ENCODE data around the gene DOCK11.
"Not testable (repeated sequence)": the region's sequence is repeated elsewhere in the genome, so short reads cannot be mapped to it uniquely, and the experiment has no call there.

Gene DOCK11

DNA sequence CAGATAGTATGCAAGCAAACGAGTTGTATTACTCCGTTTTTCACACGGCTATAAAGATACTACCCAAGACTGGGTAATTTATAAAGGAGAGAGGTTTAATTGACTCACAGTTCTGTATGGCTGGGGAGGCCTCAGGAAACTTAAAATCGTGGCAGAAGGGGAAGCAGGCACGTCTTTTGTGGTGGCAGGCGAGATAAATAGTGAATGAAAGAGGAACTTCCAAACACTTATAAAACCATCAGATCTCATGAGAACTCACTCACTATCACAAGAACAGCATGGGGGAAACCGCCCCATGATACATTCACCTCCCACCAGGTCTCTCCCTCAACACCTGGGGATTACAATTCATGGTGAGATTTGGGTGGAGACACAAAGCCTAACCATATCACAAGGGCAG lies 90.6 kb downstream of the DOCK11 start:
- not testable (repeated sequence) for H3K4me3 Mint-ChIP-seq; H3K9me3 Mint-ChIP-seq; DNase-seq; H3K4me1 Mint-ChIP-seq (ENCODE audit: low read depth); H3K27me3 Mint-ChIP-seq
- peak overlapping the region; percentile 20 for H3K27ac Mint-ChIP-seq
- H3K36me3 Mint-ChIP-seq (ENCODE audit: low read depth), result peaks cover 67% of the 10 kb centered on the region

DNA sequence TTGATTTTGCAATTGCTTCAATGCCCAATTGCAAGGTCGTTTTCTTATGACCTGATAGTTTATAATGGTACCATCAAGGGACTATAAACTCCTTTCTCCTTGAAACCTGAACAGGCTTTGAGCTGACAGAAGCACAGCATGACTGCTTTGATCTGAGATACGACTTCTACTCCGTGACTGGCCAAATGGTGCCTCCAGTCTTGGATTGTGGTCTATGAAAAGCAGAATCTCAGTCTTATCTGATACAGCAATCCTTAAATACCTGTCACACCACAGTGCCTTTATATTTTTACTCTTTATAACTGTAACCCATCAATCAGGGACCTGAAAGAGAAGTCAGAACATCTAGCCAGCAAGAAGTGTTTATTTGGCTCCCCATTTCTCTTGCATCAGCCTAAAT lies 93.1 kb downstream of the DOCK11 start:
- peaks cover 69% of the 10 kb centered on the region for H3K36me3 Mint-ChIP-seq (ENCODE audit: low read depth)

DNA sequence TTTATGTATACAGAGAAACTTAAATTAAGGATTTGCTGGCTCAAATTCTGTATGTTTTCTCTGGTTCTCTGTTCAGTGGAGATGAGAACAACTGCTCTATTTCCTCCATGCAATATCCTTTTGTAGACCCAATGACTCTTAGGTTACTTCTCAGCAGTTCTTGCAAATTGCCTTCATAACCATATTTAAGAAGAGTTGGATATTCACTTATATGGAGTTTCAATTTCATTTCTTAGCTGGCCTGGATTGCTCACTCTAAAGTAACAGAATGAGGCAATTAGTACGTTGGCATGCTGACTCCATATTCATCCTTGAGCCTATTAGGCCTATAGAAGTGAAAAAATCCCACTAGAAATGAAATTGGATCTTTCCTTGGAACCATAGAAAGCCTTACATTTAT lies 93.6 kb downstream of the DOCK11 start:
- Mint-ChIP-seq H3K4me1 (ENCODE audit: low read depth) (peaks cover 8% of the 10 kb centered on the region), H3K36me3 (ENCODE audit: low read depth) (peaks cover 69% of the 10 kb centered on the region), H3K9me3 (no peaks in the 10 kb centered on the region), H3K27ac (peak overlapping the region; percentile 50), H3K27me3 (no peaks in the 10 kb centered on the region), H3K4me3 (no peak overlapping the region)
- DNase-seq, result no peak

More for the DNA sequence above, 93.1 kb downstream of the DOCK11 start:
- no peak for DNase-seq
- Mint-ChIP-seq H3K4me3 (no peak overlapping the region), H3K27me3 (no peaks in the 10 kb centered on the region), H3K4me1 (ENCODE audit: low read depth) (peaks cover 8% of the 10 kb centered on the region), H3K9me3 (no peaks in the 10 kb centered on the region), H3K27ac (peak overlapping the region; percentile 50)

DNA sequence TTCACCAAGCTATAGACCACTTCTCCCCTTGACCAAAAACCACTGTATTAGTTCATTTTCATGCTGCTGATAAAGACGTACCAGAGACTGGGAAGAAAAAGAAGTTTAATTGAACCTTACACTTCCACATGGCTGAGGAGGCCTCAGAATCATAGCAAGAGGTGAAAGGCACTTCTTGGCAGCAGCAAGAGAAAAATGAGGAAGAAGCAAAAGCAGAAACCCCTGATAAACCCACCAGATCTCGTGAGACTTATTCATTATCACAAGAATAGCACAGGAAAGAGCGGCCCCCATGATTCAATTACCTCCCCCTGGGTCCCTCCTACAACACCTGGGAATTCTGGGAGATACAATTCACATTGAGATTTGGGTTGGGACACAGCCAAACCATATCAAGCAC lies 97.8 kb downstream of the DOCK11 start:
- H3K36me3 Mint-ChIP-seq (ENCODE audit: low read depth), result peaks cover 61% of the 10 kb centered on the region
- peaks cover 8% of the 10 kb centered on the region for H3K4me1 Mint-ChIP-seq (ENCODE audit: low read depth)
- no peak overlapping the region for H3K4me3 Mint-ChIP-seq
- H3K27ac Mint-ChIP-seq, result peak overlapping the region; percentile 18
- H3K9me3 Mint-ChIP-seq, result no peaks in the 10 kb centered on the region
- H3K27me3 Mint-ChIP-seq, result peaks cover 5% of the 10 kb centered on the region
- DNase-seq, result no peak

DNA sequence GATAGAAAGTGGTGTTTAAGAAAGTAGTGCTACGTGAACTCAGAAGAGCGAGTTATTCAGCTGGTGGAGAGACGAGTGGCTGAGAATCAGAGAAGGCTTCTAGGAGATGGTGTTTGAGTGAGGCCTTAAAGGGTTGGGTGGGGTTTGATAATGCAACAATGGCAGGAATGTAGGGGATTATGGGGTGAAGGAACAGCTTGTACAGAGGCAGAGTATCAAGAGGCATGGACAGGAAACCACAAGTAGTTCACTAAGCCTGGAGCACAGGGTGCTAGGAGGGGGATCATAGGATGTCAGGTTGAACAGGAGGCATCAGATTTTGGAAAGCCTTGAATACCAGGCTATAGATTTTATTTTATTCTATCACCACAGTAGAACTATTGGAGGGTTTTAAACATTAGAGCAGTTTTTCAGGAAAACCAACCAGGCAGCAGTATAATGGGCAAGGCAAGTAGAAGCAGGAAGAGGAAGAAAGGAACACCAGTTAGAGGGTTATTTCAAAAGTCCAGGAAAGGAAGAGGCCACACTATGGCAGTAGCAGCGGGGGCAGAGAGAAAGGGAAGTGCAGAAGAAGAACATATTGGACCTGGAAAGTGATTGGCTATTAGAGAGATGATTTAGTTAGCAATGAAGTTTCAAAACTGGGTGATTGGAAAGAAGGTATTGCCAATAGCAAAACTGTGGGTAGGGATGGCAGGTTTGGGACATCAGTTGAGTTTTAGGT lies 99.2 kb downstream of the DOCK11 start:
- peaks cover 58% of the 10 kb centered on the region for H3K36me3 Mint-ChIP-seq (ENCODE audit: low read depth)
- H3K27me3 Mint-ChIP-seq, result peaks cover 5% of the 10 kb centered on the region
- H3K4me3 Mint-ChIP-seq, result no peak overlapping the region
- no peak for DNase-seq
- H3K4me1 Mint-ChIP-seq (ENCODE audit: low read depth), result peaks cover 8% of the 10 kb centered on the region
- no peaks in the 10 kb centered on the region for H3K9me3 Mint-ChIP-seq
- H3K27ac Mint-ChIP-seq, result peak overlapping the region; percentile 78

DNA sequence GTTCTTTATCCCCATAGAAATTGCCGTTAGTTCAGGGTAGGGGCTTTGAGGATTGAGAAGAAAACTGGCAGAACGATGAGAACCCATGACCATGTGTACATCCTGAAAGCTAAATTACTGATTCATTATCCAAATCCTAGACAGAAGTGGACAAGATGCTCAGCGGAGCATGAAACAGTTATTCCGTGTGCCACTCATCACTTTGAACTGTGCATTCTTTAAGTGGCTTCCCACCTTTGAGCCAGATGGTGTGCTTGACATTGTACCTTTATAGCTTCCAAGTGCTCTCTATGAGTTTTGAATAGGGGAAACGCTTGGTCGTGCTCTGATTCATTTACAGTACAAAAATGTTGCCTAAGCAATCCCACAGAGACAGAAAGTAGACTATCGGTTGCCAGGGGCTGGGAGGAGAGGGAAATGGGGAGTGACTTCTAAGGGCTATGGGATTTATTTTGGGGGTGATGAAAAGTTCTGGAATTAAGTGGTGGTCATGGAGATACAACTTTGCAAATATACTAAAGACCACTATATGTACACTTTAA lies 100.0 kb downstream of the DOCK11 start:
- Mint-ChIP-seq H3K36me3 (ENCODE audit: low read depth) (peaks cover 52% of the 10 kb centered on the region), H3K27ac (peak overlapping the region; percentile 78), H3K9me3 (no peaks in the 10 kb centered on the region), H3K4me3 (no peak overlapping the region), H3K27me3 (peaks cover 6% of the 10 kb centered on the region), H3K4me1 (ENCODE audit: low read depth) (peaks cover 8% of the 10 kb centered on the region)
- no peak for DNase-seq

DNA sequence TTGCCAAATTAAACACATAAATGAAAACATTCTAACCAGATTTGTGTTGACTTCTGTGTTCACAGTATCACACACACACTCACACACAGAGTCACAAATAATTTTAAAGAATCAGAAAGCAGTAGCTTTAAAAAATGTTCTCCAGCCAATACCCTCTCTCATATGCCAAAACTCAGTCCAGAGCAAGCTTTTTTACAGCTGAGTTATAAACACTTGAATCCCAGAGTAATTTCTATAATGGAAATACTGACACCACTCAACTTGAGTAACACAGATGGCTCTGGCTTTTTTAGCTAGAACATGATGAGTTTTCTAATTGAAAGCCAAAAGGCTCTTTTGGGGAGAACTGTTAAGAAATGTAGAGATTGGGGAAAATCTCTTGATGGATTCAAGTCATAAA lies 100.8 kb downstream of the DOCK11 start:
- DNase-seq, result no peak
- Mint-ChIP-seq H3K27me3 (peaks cover 9% of the 10 kb centered on the region), H3K9me3 (no peaks in the 10 kb centered on the region), H3K36me3 (ENCODE audit: low read depth) (peaks cover 45% of the 10 kb centered on the region), H3K27ac (peak overlapping the region; percentile 74), H3K4me3 (no peak overlapping the region), H3K4me1 (ENCODE audit: low read depth) (peaks cover 8% of the 10 kb centered on the region)

DNA sequence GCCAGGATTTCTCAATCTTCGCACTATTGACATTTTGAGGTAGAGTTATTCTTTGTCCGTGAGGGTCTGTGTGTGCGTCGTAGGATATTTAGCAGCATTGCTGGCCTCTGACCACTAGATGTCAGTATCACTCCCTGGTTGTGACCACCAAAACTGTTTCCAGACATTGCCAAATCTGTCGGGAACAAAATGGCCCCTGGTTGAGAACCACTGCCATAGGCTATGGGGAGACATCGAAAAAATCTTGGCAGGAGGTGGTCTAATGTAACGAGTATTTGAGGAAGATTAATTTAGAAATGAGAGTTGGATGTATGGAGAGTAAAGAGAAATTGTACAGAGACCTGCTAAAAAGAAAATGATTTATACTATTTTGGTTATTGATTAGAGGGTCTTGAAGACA lies 108.4 kb downstream of the DOCK11 start:
- H3K36me3 Mint-ChIP-seq (ENCODE audit: low read depth), result peaks cover 37% of the 10 kb centered on the region
- no peak overlapping the region for H3K4me3 Mint-ChIP-seq
- no peaks in the 10 kb centered on the region for H3K9me3 Mint-ChIP-seq
- DNase-seq, result peak; percentile 40
- peak overlapping the region; percentile 63 for H3K27ac Mint-ChIP-seq
- peaks cover 23% of the 10 kb centered on the region for H3K4me1 Mint-ChIP-seq (ENCODE audit: low read depth)
- peaks cover 7% of the 10 kb centered on the region for H3K27me3 Mint-ChIP-seq

DNA sequence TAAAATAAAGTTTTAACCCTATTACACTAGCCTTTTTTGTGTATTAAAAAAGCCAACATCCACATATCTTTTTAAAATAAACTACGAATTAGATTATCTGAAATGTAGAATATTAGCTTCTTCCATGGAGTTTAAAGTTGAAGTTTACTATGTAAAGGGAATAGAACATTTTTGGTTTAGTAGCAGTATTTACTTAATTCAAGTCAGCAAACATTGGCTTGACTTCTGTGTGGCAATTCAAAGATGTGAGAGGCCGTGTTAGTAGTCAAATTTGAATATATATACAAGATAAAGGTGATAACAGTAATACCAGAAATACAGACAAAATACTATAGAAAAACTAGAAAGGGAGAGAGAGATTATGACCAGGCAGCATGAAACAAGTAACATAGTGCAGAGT lies 116.7 kb downstream of the DOCK11 start:
- no peak overlapping the region for H3K27ac Mint-ChIP-seq
- H3K9me3 Mint-ChIP-seq, result no peaks in the 10 kb centered on the region
- peaks cover 78% of the 10 kb centered on the region for H3K36me3 Mint-ChIP-seq (ENCODE audit: low read depth)
- no peaks in the 10 kb centered on the region for H3K4me1 Mint-ChIP-seq (ENCODE audit: low read depth)
- no peak for DNase-seq
- H3K4me3 Mint-ChIP-seq, result no peak overlapping the region
- peaks cover 13% of the 10 kb centered on the region for H3K27me3 Mint-ChIP-seq

DNA sequence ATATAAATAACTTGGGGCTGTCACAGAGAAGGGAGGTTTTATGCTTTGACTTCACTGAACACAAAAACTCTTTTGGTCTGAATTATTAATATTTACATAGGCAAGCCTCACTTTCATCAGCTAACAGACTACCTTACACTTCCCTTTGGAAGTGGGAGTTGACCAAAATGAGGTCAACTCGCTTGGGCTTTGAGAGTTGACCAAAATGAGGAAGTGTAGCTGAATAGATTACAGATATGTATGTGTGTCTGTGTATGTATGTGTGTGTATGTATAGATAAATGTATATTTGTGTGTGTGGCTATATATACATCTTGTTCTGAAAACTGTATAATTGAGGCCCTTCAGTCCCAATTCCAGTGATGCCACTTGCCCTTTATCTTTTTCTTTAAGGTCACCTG lies 118.5 kb downstream of the DOCK11 start:
- Mint-ChIP-seq H3K4me3 (no peak overlapping the region), H3K27ac (no peak overlapping the region), H3K9me3 (no peaks in the 10 kb centered on the region), H3K27me3 (peaks cover 10% of the 10 kb centered on the region), H3K36me3 (ENCODE audit: low read depth) (peaks cover 66% of the 10 kb centered on the region), H3K4me1 (ENCODE audit: low read depth) (no peaks in the 10 kb centered on the region)
- no peak for DNase-seq

DNA sequence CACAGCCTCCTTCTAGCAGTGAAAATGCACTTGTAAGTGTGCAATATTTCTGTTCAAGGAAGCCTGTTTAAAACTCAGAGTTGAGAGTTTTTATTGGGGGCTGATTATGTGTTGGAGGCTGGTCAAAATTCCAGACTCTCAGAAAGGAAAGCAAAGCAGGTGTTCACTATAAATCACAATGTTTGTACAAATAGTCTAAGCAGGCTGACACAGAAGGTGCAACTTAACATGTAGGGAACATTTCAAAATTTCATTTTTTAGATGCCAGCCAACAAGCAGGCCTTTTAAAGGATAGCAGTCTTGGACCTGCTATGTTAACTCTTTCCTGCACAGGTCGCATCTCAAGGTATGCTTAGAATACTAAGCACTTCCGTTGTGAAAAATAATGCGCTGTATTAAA lies 119.5 kb downstream of the DOCK11 start:
- H3K36me3 Mint-ChIP-seq (ENCODE audit: low read depth), result peaks cover 59% of the 10 kb centered on the region
- H3K9me3 Mint-ChIP-seq, result no peaks in the 10 kb centered on the region
- H3K4me1 Mint-ChIP-seq (ENCODE audit: low read depth), result no peaks in the 10 kb centered on the region
- no peak overlapping the region for H3K27ac Mint-ChIP-seq
- DNase-seq, result no peak
- H3K27me3 Mint-ChIP-seq, result peaks cover 10% of the 10 kb centered on the region
- no peak overlapping the region for H3K4me3 Mint-ChIP-seq

DNA sequence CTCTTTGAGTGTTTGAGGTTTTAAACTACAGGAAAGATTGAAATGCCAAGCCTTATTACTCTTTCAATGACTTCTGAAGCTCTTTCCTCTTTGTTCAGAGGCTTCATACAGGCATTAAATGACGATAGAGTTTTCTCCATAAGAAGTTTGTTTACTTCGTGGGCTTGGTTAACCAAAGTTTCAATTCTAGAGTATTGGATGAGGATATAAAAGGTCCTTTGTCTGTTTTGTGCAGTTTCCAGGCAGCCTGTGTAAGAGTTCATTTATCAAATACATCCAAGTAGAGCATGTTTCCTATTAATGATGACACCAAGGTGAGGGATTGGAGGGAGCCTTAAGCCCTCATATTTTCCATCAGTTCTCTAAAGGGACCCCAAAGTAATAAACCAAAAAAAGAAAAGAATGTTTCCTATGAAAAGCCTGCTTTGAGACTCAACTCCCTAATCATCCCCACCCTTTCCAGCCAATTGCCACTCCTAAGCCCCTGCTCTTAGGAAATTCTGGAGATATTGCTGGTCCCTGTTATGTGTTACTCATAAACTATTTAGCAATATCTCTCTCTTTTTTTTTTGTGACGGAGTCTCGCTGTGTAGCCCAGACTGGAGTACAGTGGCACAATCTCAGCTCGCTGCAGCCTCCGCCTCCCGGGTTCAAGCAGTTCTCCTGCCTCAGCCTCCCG lies 125.6 kb downstream of the DOCK11 start:
- Mint-ChIP-seq H3K36me3 (ENCODE audit: low read depth) (peaks cover 36% of the 10 kb centered on the region), H3K9me3 (no peaks in the 10 kb centered on the region), H3K4me3 (no peak overlapping the region), H3K27ac (peak overlapping the region; percentile 39), H3K27me3 (no peaks in the 10 kb centered on the region), H3K4me1 (ENCODE audit: low read depth) (peaks cover 3% of the 10 kb centered on the region)
- DNase-seq, result no peak

DNA sequence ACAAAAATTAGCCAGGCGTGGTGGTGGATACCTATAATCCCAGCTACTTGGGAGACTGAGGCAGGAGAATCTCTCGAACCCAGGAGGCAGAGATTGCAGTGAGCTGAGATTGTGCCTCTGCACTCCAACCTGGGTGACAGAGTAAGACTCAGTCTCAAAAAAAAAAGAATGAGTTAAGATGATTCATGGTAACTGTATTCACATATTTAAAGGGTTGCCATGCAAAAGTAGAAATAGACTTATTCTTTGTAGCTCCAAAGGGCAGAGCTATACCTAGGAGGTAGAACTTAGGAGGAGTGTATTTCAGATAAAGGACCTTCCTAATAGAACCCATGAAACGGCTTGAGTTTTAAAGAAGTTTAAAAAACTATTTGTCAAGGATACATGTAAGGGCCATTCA lies 127.4 kb downstream of the DOCK11 start:
- DNase-seq, result no peak
- Mint-ChIP-seq H3K9me3 (no peaks in the 10 kb centered on the region), H3K27ac (no peak overlapping the region), H3K36me3 (ENCODE audit: low read depth) (peaks cover 40% of the 10 kb centered on the region), H3K4me1 (ENCODE audit: low read depth) (peaks cover 3% of the 10 kb centered on the region), H3K4me3 (no peak overlapping the region), H3K27me3 (peaks cover 4% of the 10 kb centered on the region)

DNA sequence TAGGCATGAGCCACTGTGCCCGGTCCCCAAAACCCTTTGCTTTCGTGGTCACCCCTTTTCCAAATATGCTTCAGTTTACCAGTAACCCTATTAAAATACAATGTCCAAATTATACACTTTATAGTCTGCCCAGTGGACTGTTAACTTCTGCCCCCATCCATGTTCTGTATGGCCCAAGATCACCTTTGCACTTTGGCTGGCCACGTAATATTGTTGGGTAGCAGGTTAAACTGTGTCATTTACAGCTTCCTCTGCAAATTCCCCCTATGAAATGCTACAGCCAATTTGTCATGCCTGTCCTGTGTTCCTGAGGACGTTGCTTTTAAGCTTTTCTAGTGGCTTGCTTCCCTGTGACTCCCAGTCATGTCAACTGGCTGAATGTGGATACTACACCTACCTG lies 130.7 kb downstream of the DOCK11 start:
- no peaks in the 10 kb centered on the region for H3K9me3 Mint-ChIP-seq
- H3K36me3 Mint-ChIP-seq (ENCODE audit: low read depth), result peaks cover 52% of the 10 kb centered on the region
- H3K27ac Mint-ChIP-seq, result no peak overlapping the region

DNA sequence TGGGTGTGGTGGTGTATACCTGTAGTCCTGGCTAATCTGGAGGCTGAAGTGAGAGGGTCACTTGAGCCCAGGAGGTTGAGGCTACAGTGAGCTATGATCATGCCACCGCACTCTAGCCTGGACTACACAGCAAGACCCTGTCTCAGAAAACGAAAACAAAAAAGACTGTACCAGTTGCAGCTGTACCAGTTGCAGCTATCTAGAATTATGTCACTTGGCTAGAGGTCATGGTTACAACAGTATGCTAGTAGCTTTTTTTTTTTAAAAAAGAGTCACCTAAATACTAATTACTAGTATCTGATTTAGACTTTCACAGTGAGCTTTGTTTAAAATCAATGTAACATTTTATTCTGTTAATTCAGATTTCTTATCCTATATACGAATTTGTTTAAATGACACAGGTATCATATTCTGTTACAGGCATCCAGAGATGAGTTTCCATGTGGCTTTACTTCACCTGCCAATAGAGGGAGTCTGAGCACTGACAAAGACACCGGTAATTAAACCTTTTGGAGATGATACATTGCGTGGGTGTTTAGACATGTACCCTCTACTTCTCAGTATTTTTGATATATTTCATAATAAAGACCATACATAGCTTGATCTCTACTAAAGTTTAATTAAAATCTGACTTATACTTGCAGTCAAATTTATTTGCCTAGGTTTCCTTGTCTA lies 131.6 kb downstream of the DOCK11 start:
- no peak overlapping the region for H3K27ac Mint-ChIP-seq
- H3K4me3 Mint-ChIP-seq, result no peak overlapping the region
- H3K27me3 Mint-ChIP-seq, result peaks cover 12% of the 10 kb centered on the region
- H3K4me1 Mint-ChIP-seq (ENCODE audit: low read depth), result peaks cover 3% of the 10 kb centered on the region
- no peaks in the 10 kb centered on the region for H3K9me3 Mint-ChIP-seq
- H3K36me3 Mint-ChIP-seq (ENCODE audit: low read depth), result peaks cover 54% of the 10 kb centered on the region
- no peak for DNase-seq

More for the DNA sequence above, 130.7 kb downstream of the DOCK11 start:
- no peak overlapping the region for H3K4me3 Mint-ChIP-seq
- H3K4me1 Mint-ChIP-seq (ENCODE audit: low read depth), result peaks cover 3% of the 10 kb centered on the region
- peaks cover 11% of the 10 kb centered on the region for H3K27me3 Mint-ChIP-seq
- no peak for DNase-seq

Measured in activated T-cell treated with anti-CD3 and anti-CD28 coated beads, Interleukin-2, amount 50 U/mL, for 24 hours (primary cell).